HG02798 (cell line): ENCODE results near the gene DENR.
"Not testable (repeated sequence)": the region's sequence is repeated elsewhere in the genome, so short reads cannot be mapped to it uniquely, and the experiment has no call there.

Experiments used
- ATAC-seq: cut with Tn5 transposase; IDR thresholded peaks from one replicate; pipeline ENCODE4 v1.9.1; 2021; ENCODE audit warnings: mild to moderate bottlenecking; ENCODE audit not compliant: unreplicated experiment, poor library complexity

The DENR gene

GRCh38 chr12:122738571-122738970, 14.1 kb upstream of the DENR start:
- no peak for ATAC-seq

- no peak for ATAC-seq
Measured at GRCh38 chr12:122740351-122740750, 12.3 kb upstream of the DENR start.

GRCh38 chr12:122743895-122744525, 8.6 kb upstream of the DENR start:
- no peak for ATAC-seq

- no peak for ATAC-seq
Measured at GRCh38 chr12:122747224-122748135, 5.1 kb upstream of the DENR start.

GRCh38 chr12:122749569-122750332, 2.9 kb upstream of the DENR start:
- ATAC-seq: no peak

GRCh38 chr12:122750781-122751515, 1.7 kb upstream of the DENR start:
- ATAC-seq: not testable (repeated sequence)

- no peak for ATAC-seq
Measured at GRCh38 chr12:122753319-122753650, 661 bp downstream of the DENR start.

- ATAC-seq: no peak
Measured at GRCh38 chr12:122754790-122755189, 2.2 kb downstream of the DENR start.

- ATAC-seq: no peak
Measured at GRCh38 chr12:122757568-122757967, 4.9 kb downstream of the DENR start.

- ATAC-seq: no peak
Measured at GRCh38 chr12:122785503-122785902, 32.9 kb downstream of the DENR start.

- no peak for ATAC-seq
Measured at GRCh38 chr12:122788387-122788786, 35.8 kb downstream of the DENR start.

- ATAC-seq: no peak
Measured at GRCh38 chr12:122789637-122790036, 37.0 kb downstream of the DENR start.

GRCh38 chr12:122790393-122791075, 37.9 kb downstream of the DENR start:
- no peak for ATAC-seq

- ATAC-seq: no peak
Measured at GRCh38 chr12:122793685-122794106, 41.1 kb downstream of the DENR start.

- no peak for ATAC-seq
Measured at GRCh38 chr12:122795807-122796206, 43.2 kb downstream of the DENR start.

GRCh38 chr12:122799641-122800243, 47.1 kb downstream of the DENR start:
- ATAC-seq: no peak

GRCh38 chr12:122803937-122804336, 51.3 kb downstream of the DENR start:
- no peak for ATAC-seq

- not testable (repeated sequence) for ATAC-seq
Measured at GRCh38 chr12:122804957-122805356, 52.3 kb downstream of the DENR start.

- ATAC-seq: no peak
Measured at GRCh38 chr12:122807651-122808050, 55.0 kb downstream of the DENR start.
